ENCODE data around the gene MYDGF.

Gene MYDGF

GRCh38 chr19:4676955-4677731 is 7.0 kb upstream of the MYDGF start:
- WGBS, 2 experiments: 76% methylated on average over 17 of the region's 17 CpGs
- no peaks in the 10 kb centered on the region for H3K9me3 ChIP-seq (ENCODE audit: control insufficient read depth, low read length)
- peaks cover 1% of the 10 kb centered on the region for H3K36me3 ChIP-seq (ENCODE audit: control insufficient read depth, insufficient read depth, low read length)
- no peak overlapping the region for H3K27ac ChIP-seq (ENCODE audit: insufficient read depth, low read depth, low read length, poor library complexity, severe bottlenecking)
- peaks cover 7% of the 10 kb centered on the region for H3K4me1 ChIP-seq (ENCODE audit: control insufficient read depth, insufficient read depth, low read length)
- no peak overlapping the region for H3K4me3 ChIP-seq (ENCODE audit: insufficient read depth, low read depth, low read length)
- H3K27me3 ChIP-seq (ENCODE audit: control insufficient read depth, insufficient read depth, low read length, poor library complexity, severe bottlenecking): no peaks in the 10 kb centered on the region

GRCh38 chr19:4675346-4675745 is 5.2 kb upstream of the MYDGF start:
- no peaks in the 10 kb centered on the region for H3K36me3 ChIP-seq (ENCODE audit: control insufficient read depth, insufficient read depth, low read length)
- 94 to 95% methylated on average over 16 of the region's 16 CpGs for WGBS, 2 experiments
- H3K4me3 ChIP-seq (ENCODE audit: insufficient read depth, low read depth, low read length): no peak overlapping the region
- no peaks in the 10 kb centered on the region for H3K9me3 ChIP-seq (ENCODE audit: control insufficient read depth, low read length)
- peaks cover 7% of the 10 kb centered on the region for H3K4me1 ChIP-seq (ENCODE audit: control insufficient read depth, insufficient read depth, low read length)
- no peaks in the 10 kb centered on the region for H3K27me3 ChIP-seq (ENCODE audit: control insufficient read depth, insufficient read depth, low read length, poor library complexity, severe bottlenecking)
- H3K27ac ChIP-seq (ENCODE audit: insufficient read depth, low read depth, low read length, poor library complexity, severe bottlenecking): no peak overlapping the region

- no peaks in the 10 kb centered on the region for H3K36me3 ChIP-seq (ENCODE audit: control insufficient read depth, insufficient read depth, low read length)
- WGBS, 2 experiments: 94 to 96% methylated on average over 4 of the region's 4 CpGs
- no peaks in the 10 kb centered on the region for H3K9me3 ChIP-seq (ENCODE audit: control insufficient read depth, low read length)
- H3K4me1 ChIP-seq (ENCODE audit: control insufficient read depth, insufficient read depth, low read length): peaks cover 11% of the 10 kb centered on the region
- no peak overlapping the region for H3K4me3 ChIP-seq (ENCODE audit: insufficient read depth, low read depth, low read length)
- no peak overlapping the region for H3K27ac ChIP-seq (ENCODE audit: insufficient read depth, low read depth, low read length, poor library complexity, severe bottlenecking)
- H3K27me3 ChIP-seq (ENCODE audit: control insufficient read depth, insufficient read depth, low read length, poor library complexity, severe bottlenecking): no peaks in the 10 kb centered on the region
These were observed 3.6 kb upstream of the MYDGF start for GRCh38 chr19:4673726-4674125.

- Histone ChIP-seq H3K4me3 (ENCODE audit: insufficient read depth, low read depth, low read length) (no peak overlapping the region), H3K36me3 (ENCODE audit: control insufficient read depth, insufficient read depth, low read length) (peaks cover 5% of the 10 kb centered on the region), H3K9me3 (ENCODE audit: control insufficient read depth, low read length) (no peaks in the 10 kb centered on the region), H3K27me3 (ENCODE audit: control insufficient read depth, insufficient read depth, low read length, poor library complexity, severe bottlenecking) (no peaks in the 10 kb centered on the region), H3K27ac (ENCODE audit: insufficient read depth, low read depth, low read length, poor library complexity, severe bottlenecking) (no peak overlapping the region), H3K4me1 (ENCODE audit: control insufficient read depth, insufficient read depth, low read length) (peaks cover 12% of the 10 kb centered on the region)
- 90 to 93% methylated on average over 3 to 4 of the region's 4 CpGs for WGBS, 2 experiments
These were observed 3.1 kb upstream of the MYDGF start for GRCh38 chr19:4673216-4673615.

- no peak overlapping the region for H3K27ac ChIP-seq (ENCODE audit: insufficient read depth, low read depth, low read length, poor library complexity, severe bottlenecking)
- H3K27me3 ChIP-seq (ENCODE audit: control insufficient read depth, insufficient read depth, low read length, poor library complexity, severe bottlenecking): no peaks in the 10 kb centered on the region
- peaks cover 8% of the 10 kb centered on the region for H3K36me3 ChIP-seq (ENCODE audit: control insufficient read depth, insufficient read depth, low read length)
- WGBS, 2 experiments: 90 to 94% methylated on average over 10 of the region's 10 CpGs
- peaks cover 6% of the 10 kb centered on the region for H3K4me1 ChIP-seq (ENCODE audit: control insufficient read depth, insufficient read depth, low read length)
- no peak overlapping the region for H3K4me3 ChIP-seq (ENCODE audit: insufficient read depth, low read depth, low read length)
- H3K9me3 ChIP-seq (ENCODE audit: control insufficient read depth, low read length): no peaks in the 10 kb centered on the region
These were observed 1.2 kb upstream of the MYDGF start for GRCh38 chr19:4671185-4671851.

GRCh38 chr19:4664642-4665041 is 5.5 kb downstream of the MYDGF start:
- H3K9me3 ChIP-seq (ENCODE audit: control insufficient read depth, low read length): no peaks in the 10 kb centered on the region
- H3K4me1 ChIP-seq (ENCODE audit: control insufficient read depth, insufficient read depth, low read length): peaks cover 6% of the 10 kb centered on the region
- H3K27ac ChIP-seq (ENCODE audit: insufficient read depth, low read depth, low read length, poor library complexity, severe bottlenecking): no peak overlapping the region
- H3K27me3 ChIP-seq (ENCODE audit: control insufficient read depth, insufficient read depth, low read length, poor library complexity, severe bottlenecking): no peaks in the 10 kb centered on the region
- no peak overlapping the region for H3K4me3 ChIP-seq (ENCODE audit: insufficient read depth, low read depth, low read length)
- WGBS, 2 experiments: 95% methylated on average over 12 of the region's 12 CpGs
- H3K36me3 ChIP-seq (ENCODE audit: control insufficient read depth, insufficient read depth, low read length): peaks cover 11% of the 10 kb centered on the region

- no peak overlapping the region for H3K27ac ChIP-seq (ENCODE audit: insufficient read depth, low read depth, low read length, poor library complexity, severe bottlenecking)
- H3K4me1 ChIP-seq (ENCODE audit: control insufficient read depth, insufficient read depth, low read length): no peaks in the 10 kb centered on the region
- no peak overlapping the region for H3K4me3 ChIP-seq (ENCODE audit: insufficient read depth, low read depth, low read length)
- WGBS, 2 experiments: 93 to 97% methylated on average over 6 of the region's 6 CpGs
- no peaks in the 10 kb centered on the region for H3K9me3 ChIP-seq (ENCODE audit: control insufficient read depth, low read length)
- no peaks in the 10 kb centered on the region for H3K27me3 ChIP-seq (ENCODE audit: control insufficient read depth, insufficient read depth, low read length, poor library complexity, severe bottlenecking)
- peaks cover 6% of the 10 kb centered on the region for H3K36me3 ChIP-seq (ENCODE audit: control insufficient read depth, insufficient read depth, low read length)
These were observed 7.3 kb downstream of the MYDGF start for GRCh38 chr19:4662812-4663211.

GRCh38 chr19:4662020-4662695 is 8.0 kb downstream of the MYDGF start:
- H3K9me3 ChIP-seq (ENCODE audit: control insufficient read depth, low read length): no peaks in the 10 kb centered on the region
- H3K27me3 ChIP-seq (ENCODE audit: control insufficient read depth, insufficient read depth, low read length, poor library complexity, severe bottlenecking): no peaks in the 10 kb centered on the region
- peaks cover 9% of the 10 kb centered on the region for H3K36me3 ChIP-seq (ENCODE audit: control insufficient read depth, insufficient read depth, low read length)
- 92 to 93% methylated on average over 20 of the region's 20 CpGs for WGBS, 2 experiments
- H3K4me1 ChIP-seq (ENCODE audit: control insufficient read depth, insufficient read depth, low read length): no peaks in the 10 kb centered on the region
- no peak overlapping the region for H3K27ac ChIP-seq (ENCODE audit: insufficient read depth, low read depth, low read length, poor library complexity, severe bottlenecking)
- no peak overlapping the region for H3K4me3 ChIP-seq (ENCODE audit: insufficient read depth, low read depth, low read length)

GRCh38 chr19:4660993-4661392 is 9.1 kb downstream of the MYDGF start:
- no peaks in the 10 kb centered on the region for H3K27me3 ChIP-seq (ENCODE audit: control insufficient read depth, insufficient read depth, low read length, poor library complexity, severe bottlenecking)
- no peaks in the 10 kb centered on the region for H3K9me3 ChIP-seq (ENCODE audit: control insufficient read depth, low read length)
- WGBS, 2 experiments: 94 to 97% methylated on average over 4 of the region's 4 CpGs
- peaks cover 13% of the 10 kb centered on the region for H3K36me3 ChIP-seq (ENCODE audit: control insufficient read depth, insufficient read depth, low read length)
- H3K27ac ChIP-seq (ENCODE audit: insufficient read depth, low read depth, low read length, poor library complexity, severe bottlenecking): no peak overlapping the region
- H3K4me3 ChIP-seq (ENCODE audit: insufficient read depth, low read depth, low read length): no peak overlapping the region
- no peaks in the 10 kb centered on the region for H3K4me1 ChIP-seq (ENCODE audit: control insufficient read depth, insufficient read depth, low read length)

GRCh38 chr19:4660181-4660791 is 9.9 kb downstream of the MYDGF start:
- 91 to 92% methylated on average over 15 of the region's 15 CpGs for WGBS, 2 experiments
- H3K27ac ChIP-seq (ENCODE audit: insufficient read depth, low read depth, low read length, poor library complexity, severe bottlenecking): no peak overlapping the region
- H3K4me3 ChIP-seq (ENCODE audit: insufficient read depth, low read depth, low read length): no peak overlapping the region
- no peaks in the 10 kb centered on the region for H3K4me1 ChIP-seq (ENCODE audit: control insufficient read depth, insufficient read depth, low read length)
- no peaks in the 10 kb centered on the region for H3K9me3 ChIP-seq (ENCODE audit: control insufficient read depth, low read length)
- H3K27me3 ChIP-seq (ENCODE audit: control insufficient read depth, insufficient read depth, low read length, poor library complexity, severe bottlenecking): no peaks in the 10 kb centered on the region
- H3K36me3 ChIP-seq (ENCODE audit: control insufficient read depth, insufficient read depth, low read length): peaks cover 14% of the 10 kb centered on the region

Measured in ectodermal cell (in vitro differentiated cells).